HG03354 (cell line): ENCODE results near the gene RPP25L.

Experiments
- ATAC-seq: cut with Tn5 transposase; IDR thresholded peaks from one replicate; pipeline ENCODE4 v1.9.1; 2021; ENCODE audit warnings: mild to moderate bottlenecking; ENCODE audit not compliant: unreplicated experiment, poor library complexity, severe bottlenecking

The RPP25L gene

GRCh38 chr9:34620061-34620994, 8.4 kb upstream of the RPP25L start, which contains the start of gene DCTN3:
DCTN3 (minus strand) TSS chr9:34620495; CDS start chr9:34620464, 31 bp downstream.
- ATAC-seq = peak; percentile 99

GRCh38 chr9:34615132-34615531, 3.2 kb upstream of the RPP25L start:
- no peak for ATAC-seq

DNA sequence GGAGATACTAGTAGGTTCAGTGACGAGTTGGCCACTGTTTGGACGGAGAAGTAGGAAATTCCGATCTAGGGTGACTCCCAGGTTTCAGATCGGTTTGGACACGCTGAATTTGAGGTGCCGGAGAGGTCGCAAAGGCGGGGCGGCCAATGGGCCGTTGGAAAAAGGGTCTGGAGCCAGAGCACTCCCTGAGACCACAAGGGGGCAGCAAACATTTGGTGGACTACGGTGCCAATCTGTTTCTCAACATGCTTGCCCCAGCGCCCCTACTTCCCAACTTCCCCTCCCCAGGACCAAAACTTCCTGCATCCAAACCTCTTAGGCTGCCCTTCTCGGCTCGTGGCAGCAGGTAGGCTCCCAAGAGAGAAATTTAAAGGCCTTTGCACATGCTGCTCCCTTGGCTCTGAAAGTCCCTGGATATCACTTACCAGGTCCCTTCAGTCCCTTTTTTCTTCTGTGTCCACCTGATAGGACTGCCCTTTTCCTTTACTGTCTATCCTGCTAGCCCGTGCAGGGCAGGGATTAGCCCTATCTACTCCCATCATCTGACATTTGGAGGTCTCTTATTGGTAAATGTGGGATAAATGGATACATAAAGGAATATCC, 992 bp upstream of the RPP25L start:
- ATAC-seq = no peak

GRCh38 chr9:34611251-34611810, 566 bp downstream of the RPP25L start:
- ATAC-seq = no peak

- ATAC-seq = no peak
These were observed 1.3 kb downstream of the RPP25L start for GRCh38 chr9:34610434-34611206.

DNA sequence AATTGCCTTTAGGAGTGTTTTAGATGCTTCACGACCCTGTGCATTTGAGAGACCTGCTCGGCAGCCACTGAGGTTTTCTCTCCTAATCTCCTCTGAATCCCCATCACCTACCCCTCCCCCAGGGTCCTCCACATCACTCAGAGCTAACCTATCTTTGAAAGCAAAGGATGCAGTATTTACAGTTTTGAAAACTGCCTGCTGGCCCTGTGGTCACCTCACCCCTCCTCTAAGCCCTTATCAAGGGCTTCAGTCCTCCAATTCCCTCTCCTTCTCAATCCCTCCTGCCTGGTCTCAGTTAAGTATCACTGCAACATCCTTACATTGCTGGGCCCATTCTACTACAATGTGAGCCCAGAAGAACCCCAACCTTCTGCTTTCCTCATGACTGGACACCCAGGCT, 4.6 kb downstream of the RPP25L start:
- ATAC-seq = no peak

DNA sequence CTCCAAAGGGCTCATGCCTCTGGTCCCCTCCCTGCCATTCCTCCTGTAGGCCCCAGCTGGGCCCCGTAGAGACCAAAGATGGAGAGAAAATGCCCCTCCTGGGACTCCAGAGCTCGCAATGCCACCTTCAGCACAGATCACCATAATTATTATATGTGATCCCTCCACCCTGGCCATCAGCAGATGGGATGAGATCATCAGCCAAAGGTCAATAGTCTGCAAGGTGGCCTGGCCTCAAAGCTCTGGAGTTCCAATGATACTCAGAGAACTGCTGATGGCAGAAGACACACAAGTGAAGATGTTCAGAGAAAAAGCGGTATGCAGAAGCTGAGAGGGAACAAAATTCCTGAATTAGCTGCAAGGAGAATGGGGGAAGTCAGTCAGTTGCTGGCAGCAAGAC, 5.0 kb downstream of the RPP25L start:
- ATAC-seq = no peak

DNA sequence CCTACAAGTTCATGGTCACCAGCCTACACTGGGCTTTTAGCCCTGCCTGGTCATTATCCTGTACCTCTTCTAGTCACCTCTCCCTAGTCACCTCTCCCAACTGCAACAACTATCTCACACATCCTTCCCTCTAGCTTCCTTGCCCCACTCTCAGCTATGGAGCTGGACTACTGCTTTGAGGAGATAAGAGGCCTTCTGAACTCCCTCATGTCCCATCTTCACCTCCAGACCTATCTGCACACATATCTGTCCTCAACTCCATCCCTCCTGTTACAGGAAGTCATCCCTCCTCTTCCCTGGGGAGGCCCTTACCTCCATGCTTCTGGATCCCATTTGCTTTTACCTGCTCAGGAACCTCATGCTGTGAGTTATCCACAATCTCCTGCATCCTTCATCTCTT, 5.7 kb downstream of the RPP25L start:
- ATAC-seq = no peak

- peak; percentile 67 for ATAC-seq
These were observed 8.2 kb downstream of the RPP25L start for GRCh38 chr9:34603610-34604231.

DNA sequence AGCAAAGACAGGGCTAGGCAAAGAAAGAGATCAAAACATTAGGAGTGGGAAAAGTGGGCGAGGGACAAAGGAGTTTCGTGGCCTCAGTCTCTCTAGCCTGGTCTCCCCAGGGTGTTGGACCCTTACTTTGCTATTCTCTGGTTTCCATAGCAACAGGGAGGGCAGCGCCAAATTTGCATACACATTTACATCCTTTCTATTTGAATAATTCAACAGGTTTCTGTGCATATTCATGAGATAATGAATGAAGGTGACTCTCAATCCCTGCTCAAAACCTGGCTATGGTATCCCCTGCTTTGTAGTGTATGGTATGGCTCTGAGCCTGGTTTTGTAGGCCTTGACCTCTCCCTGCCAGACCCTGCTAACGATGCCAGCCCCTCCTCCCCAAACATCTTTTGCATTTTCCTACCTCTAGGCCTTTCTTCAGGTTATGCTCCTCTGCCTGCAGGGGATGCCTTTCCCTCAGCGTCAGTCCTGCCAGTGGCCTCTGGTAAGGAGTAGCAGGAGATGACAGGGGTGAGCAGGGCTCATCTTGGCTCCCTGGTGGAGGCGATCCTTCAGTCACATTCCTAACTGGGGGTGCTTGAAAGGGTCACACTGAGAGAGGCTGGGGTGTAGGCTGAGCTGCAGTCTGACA, 9.8 kb downstream of the RPP25L start:
- no peak for ATAC-seq

DNA sequence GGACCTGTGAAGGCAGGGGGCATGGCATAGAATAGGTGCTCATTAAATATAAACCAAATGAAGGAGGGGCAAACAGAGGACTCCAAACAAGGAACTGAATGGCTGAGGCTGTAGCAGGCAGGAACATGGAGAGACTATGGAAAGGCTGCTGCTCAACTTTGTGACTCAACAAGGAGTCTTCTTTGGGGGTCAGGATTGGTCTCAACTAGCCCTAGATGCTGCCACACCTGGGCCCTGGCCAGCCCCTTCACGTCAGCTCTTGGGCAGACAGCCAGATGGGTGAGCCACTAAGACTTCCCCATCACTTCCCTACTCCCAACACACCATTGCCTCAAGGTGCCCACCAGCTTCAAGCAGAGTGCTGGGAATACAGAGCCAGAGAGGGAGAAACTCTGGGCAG, 11.0 kb downstream of the RPP25L start:
- no peak for ATAC-seq

GRCh38 chr9:34599546-34599945, 12.4 kb downstream of the RPP25L start:
- ATAC-seq = no peak

GRCh38 chr9:34594177-34594576, 17.7 kb downstream of the RPP25L start:
- no peak for ATAC-seq

DNA sequence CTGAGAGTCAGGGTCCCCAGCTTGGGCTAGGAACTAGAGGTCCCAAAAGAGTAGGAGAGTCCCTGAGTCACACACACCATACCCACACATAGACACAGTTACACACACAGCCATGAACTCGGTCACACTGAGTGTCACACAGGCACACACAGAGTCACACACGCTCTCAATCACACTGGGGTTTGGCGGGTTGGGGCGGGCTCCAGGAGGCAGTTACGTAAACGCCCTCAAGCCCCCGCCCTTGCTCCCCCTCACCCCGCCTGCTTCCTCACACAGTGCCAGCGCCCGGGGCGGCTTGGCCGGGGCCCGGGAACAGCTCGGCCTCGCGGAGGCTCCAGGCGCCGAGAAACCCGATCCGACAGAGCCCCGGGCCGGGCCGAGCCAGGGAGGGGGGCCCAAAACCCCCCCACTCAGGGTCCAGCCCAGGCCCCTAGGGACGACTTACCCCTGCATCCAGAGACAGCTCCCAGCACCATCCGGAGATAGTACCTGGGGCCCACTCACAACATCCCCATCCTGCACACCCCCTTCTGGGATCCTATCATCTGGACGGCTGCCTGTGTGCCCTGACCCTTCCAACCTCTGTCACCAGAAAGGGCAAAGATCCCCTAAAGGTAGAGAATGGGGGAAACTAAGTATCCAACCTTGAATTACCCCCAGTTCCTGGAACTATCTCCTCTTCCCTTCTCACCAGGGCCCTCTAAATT, 18.8 kb downstream of the RPP25L start:
- no peak for ATAC-seq

DNA sequence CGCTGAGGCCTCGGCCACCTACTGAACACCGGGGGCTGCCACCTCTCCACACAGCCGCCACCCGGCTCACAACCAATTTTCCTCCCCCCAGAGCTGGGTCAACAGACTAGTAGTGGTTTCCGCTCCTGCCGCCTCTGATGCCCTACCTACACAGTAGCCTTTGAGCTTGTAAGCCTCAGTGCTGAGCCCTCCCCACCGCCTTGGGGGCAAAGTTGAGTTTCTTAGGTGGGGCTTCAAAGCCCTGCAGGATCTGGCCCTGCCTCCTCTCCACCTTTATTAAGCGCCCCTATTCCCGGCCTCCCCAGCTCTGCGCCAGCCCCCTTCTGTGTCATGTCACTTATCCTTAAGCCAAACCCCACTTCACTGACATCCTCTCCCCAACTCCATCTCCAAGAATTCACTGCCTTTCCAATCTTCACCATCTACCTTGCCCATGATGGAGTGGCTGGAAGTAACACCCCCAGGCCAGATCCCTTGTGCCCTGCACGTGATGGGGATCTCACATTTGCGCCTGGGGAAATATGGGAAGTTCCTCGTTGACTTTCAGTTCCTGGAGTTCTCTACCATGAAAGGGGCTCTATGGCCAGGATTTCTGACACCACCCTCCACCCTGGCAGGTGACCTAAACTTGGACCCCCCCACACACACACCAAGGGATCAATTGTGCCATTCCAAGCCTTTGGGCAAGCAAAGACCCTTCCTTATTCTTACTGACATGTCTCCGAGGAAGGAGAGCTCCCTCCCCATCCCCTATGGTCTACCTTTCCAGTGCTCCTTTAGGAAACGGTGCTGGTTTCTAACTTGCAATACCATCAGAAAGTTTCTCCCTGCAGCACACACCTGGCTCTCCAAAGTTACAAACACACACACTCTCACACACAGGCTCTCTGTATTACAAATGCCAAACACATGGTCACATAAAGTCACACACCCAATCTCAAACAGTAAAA, 19.7 kb downstream of the RPP25L start:
- no peak for ATAC-seq

DNA sequence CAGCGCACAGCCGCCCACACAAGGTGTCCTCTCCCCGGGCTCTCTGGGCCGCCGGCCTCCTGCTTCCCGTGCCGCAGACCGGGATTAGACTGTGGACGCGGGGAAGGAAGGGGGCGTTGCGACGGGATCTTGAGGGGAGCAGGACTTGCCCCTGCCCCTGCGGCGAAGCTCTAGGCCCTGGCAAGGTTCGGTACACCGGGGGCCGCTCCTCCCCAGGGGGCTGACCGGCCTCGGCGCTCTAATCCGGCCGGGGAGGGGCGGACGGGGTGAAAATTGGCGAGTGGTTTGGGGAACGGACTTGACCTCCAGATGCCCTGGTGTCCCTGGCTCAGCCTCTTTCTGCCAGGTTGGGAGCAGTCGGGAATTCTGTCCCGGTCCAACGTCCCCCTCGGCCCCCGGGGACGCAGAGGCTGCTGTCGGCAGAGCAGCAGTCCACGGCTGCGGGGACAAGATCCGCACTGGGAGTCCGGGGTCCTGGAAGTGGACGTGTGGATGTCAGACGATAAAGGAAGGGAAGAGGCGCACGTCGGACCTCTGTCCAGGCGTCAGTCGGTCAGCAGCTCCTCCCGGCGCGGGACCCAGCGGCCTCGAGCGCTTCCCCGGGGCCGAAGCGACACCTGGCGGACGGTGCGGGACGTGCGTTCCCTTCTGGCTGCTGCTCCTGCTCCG, 20.5 kb downstream of the RPP25L start:
- peak; percentile 65 for ATAC-seq
